ENCODE results near the gene ALG9. TPM values are rescaled to one million over a fixed set of nuclear protein-coding genes. Genes with fewer than 3 reads are reported as not detected.

The ALG9 gene
- total RNA-seq, 4 donors from 2014 or later = 10.3 to 22.5 (median 14.9) TPM

- Histone ChIP-seq H3K9me3 (no peaks in the 10 kb centered on the region), H3K27ac (no peak overlapping the region), H3K27me3 (no peaks in the 10 kb centered on the region), H3K4me3 (no peak overlapping the region), H3K36me3 (peaks cover 0 to 33% of the 10 kb centered on the region in 2 donors), H3K4me1 (no peaks in the 10 kb centered on the region)
- no peak for DNase-seq
- TF ChIP-seq, protein P1, sequence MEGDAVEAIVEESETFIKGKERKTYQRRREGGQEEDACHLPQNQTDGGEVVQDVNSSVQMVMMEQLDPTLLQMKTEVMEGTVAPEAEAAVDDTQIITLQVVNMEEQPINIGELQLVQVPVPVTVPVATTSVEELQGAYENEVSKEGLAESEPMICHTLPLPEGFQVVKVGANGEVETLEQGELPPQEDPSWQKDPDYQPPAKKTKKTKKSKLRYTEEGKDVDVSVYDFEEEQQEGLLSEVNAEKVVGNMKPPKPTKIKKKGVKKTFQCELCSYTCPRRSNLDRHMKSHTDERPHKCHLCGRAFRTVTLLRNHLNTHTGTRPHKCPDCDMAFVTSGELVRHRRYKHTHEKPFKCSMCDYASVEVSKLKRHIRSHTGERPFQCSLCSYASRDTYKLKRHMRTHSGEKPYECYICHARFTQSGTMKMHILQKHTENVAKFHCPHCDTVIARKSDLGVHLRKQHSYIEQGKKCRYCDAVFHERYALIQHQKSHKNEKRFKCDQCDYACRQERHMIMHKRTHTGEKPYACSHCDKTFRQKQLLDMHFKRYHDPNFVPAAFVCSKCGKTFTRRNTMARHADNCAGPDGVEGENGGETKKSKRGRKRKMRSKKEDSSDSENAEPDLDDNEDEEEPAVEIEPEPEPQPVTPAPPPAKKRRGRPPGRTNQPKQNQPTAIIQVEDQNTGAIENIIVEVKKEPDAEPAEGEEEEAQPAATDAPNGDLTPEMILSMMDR (IDR thresholded peaks at IDR 0.05 in 4 of 5, conservative IDR thresholded peaks at IDR 0.05 in 1 of 5) = no peak
- TF ChIP-seq POLR2A (IDR thresholded peaks at IDR 0.05) = no peak
- intact Hi-C loops (cut with DNase I; ENCODE audit: low total_unique reads) = no loop called here
- in situ Hi-C loops (cut with MboI; ENCODE audit: low sequenced_read_pairs in 4 of 4) = no loop called here
- ATAC-seq = no peak
Observed at GRCh38 chr11:111808834-111809233, 62.5 kb downstream of the ALG9 start.

DNA sequence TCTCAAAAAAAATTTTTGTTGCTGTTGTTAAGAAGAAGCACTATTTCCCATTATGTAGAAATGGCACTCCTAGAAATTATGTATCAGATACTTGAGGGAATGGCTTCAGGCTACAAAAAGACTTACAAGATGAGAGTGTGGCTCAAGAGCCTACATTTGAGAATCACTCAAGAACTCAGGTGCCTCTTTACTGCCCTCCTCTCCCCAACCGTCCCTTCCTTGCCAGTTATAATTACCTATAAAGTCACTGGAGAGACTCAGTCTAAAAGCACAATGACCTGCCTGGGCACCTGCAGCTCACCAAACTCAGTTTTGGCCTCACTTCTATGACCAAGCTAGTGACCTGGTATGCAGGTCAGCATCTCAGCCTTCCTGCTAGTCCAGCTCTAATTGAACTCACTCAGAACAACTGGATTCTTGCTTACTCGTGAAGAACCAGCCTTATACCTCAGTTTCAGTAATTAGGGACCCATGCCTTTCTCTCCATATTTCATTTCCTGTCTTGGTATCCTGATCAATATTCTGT is 63.3 kb downstream of the ALG9 start:
- Histone ChIP-seq H3K27ac (no peak overlapping the region), H3K4me3 (no peak overlapping the region), H3K4me1 (no peaks in the 10 kb centered on the region), H3K27me3 (no peaks in the 10 kb centered on the region), H3K9me3 (no peaks in the 10 kb centered on the region), H3K36me3 (peaks cover 0 to 33% of the 10 kb centered on the region in 2 donors)
- intact Hi-C loops (cut with DNase I; ENCODE audit: low total_unique reads) = no loop called here
- TF ChIP-seq POLR2A (IDR thresholded peaks at IDR 0.05) = no peak
- TF ChIP-seq, protein P1 (IDR thresholded peaks at IDR 0.05 in 4 of 5, conservative IDR thresholded peaks at IDR 0.05 in 1 of 5) = no peak
- no peak for DNase-seq
- ATAC-seq = no peak
- in situ Hi-C loops (cut with MboI; ENCODE audit: low sequenced_read_pairs in 4 of 4) = no loop called here

GRCh38 chr11:111807076-111807475 is 64.3 kb downstream of the ALG9 start:
- ATAC-seq = no peak

DNA sequence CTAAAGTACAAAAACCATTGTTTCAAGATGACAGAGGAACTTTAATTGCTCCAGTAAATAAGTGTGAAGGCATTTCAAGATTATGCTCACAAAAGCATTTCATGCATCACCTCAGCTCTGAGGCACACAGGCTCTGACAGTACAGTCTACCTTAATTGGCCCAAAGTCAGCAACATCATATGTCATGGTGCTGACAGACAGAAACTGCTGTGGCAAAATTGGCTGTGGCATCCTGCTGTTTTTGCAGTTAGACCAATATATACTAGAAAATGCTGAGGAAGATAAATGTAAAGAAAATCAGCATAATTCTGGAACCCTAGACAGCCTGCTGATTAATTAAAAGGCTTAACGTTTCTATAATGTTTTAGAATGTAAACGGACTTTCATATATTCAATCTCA is 70.2 kb downstream of the ALG9 start:
- ATAC-seq (peak; percentile 52 to 72), DNase-seq (no peak)
- Histone ChIP-seq H3K4me3 (no peak overlapping the region), H3K27me3 (no peaks in the 10 kb centered on the region), H3K4me1 (peaks cover 13 to 14% of the 10 kb centered on the region in 2 donors), H3K36me3 (peaks cover 0 to 16% of the 10 kb centered on the region in 2 donors), H3K27ac (peak overlapping the region in 1 of 4 donors; percentile 19), H3K9me3 (no peaks in the 10 kb centered on the region)
- intact Hi-C loops (cut with DNase I; ENCODE audit: low total_unique reads) (no loop called here), in situ Hi-C loops (cut with MboI; ENCODE audit: low sequenced_read_pairs in 4 of 4) (no loop called here)
- TF ChIP-seq, protein P1 (IDR thresholded peaks at IDR 0.05 in 4 of 5, conservative IDR thresholded peaks at IDR 0.05 in 1 of 5) = no peak

More at GRCh38 chr11:111807076-111807475, 64.3 kb downstream of the ALG9 start:
- in situ Hi-C loops (cut with MboI; ENCODE audit: low sequenced_read_pairs in 4 of 4) = no loop called here
- H3K27me3 ChIP-seq = no peaks in the 10 kb centered on the region
- intact Hi-C loops (cut with DNase I; ENCODE audit: low total_unique reads) = no loop called here
- H3K27ac ChIP-seq = no peak overlapping the region
- TF ChIP-seq, protein P1 (IDR thresholded peaks at IDR 0.05 in 4 of 5, conservative IDR thresholded peaks at IDR 0.05 in 1 of 5) = no peak
- TF ChIP-seq POLR2A (IDR thresholded peaks at IDR 0.05) = no peak
- no peak for DNase-seq
- H3K4me3 ChIP-seq = no peak overlapping the region
- no peaks in the 10 kb centered on the region for H3K4me1 ChIP-seq
- no peaks in the 10 kb centered on the region for H3K9me3 ChIP-seq
- peaks cover 0 to 33% of the 10 kb centered on the region in 2 donors for H3K36me3 ChIP-seq

DNA sequence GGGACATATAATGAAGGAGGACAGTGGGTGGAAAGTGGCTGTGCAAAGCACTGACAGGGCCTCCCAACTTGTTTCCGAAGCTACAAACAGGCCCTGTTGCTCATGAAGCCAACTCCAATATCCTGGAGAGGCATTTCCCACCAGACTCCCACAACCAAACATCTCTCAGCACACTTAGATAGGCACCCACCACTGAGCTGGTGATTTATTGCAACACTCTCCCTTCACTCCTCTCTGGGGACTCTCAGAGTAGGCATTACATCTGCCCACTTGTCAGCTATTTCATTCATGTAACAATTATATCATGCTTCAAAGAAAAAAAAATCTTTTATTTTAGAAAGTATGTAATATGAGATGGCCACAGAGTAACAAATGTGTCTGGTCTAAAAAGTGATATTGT is 73.1 kb downstream of the ALG9 start:
- in situ Hi-C loops (cut with MboI; ENCODE audit: low sequenced_read_pairs in 4 of 4) (no loop called here), intact Hi-C loops (cut with DNase I; ENCODE audit: low total_unique reads) (no loop called here)
- Histone ChIP-seq H3K27me3 (no peaks in the 10 kb centered on the region), H3K9me3 (no peaks in the 10 kb centered on the region), H3K4me1 (peaks cover 18 to 21% of the 10 kb centered on the region in 2 donors), H3K4me3 (no peak overlapping the region), H3K27ac (no peak overlapping the region), H3K36me3 (no peaks in the 10 kb centered on the region)
- TF ChIP-seq, protein P1 (IDR thresholded peaks at IDR 0.05 in 4 of 5, conservative IDR thresholded peaks at IDR 0.05 in 1 of 5) = no peak
- TF ChIP-seq POLR2A (IDR thresholded peaks at IDR 0.05) = no peak
- ATAC-seq (no peak), DNase-seq (no peak)
